ENCODE measurements around the gene U2AF1.
"Not testable (repeated sequence)": the region's sequence is repeated elsewhere in the genome, so short reads cannot be mapped to it uniquely, and the experiment has no call there.

GRCh38 chr21:43089463-43089862, 17.9 kb downstream of the U2AF1 start:
- not testable (repeated sequence) for TF ChIP-seq TAF1 (IDR thresholded peaks at IDR 0.05; ENCODE audit: low read depth, low read length); RAD21 (IDR thresholded peaks at IDR 0.05 in 1 of 2, conservative IDR thresholded peaks at IDR 0.05 in 1 of 2; ENCODE audit: low read depth in 2 of 2, low read length in 2 of 2)
